HepG2 (cell line): ENCODE measurements around the gene BCAS1. TPM values are rescaled to one million over a fixed set of nuclear protein-coding genes. Genes with fewer than 3 reads are reported as not detected.
A peak's percentile ranks its signal among the peaks of the same experiment; 100 is the strongest.

ENCODE experiments used
- ATAC-seq: fragments of 200-7000 bp; cut with Tn5 transposase; 3 replicates; pipeline ENCODE4 v1.9.1; 2020; ENCODE audit warnings: mild to moderate bottlenecking, moderate library complexity
- BruUV-seq: library from RNA; stranded (reverse); fragments of 400-500 nt; replicated peaks from 2 replicates; lab custom pipeline; 2021; lab: Mats Ljungman, UMichigan
- CTCF ChIA-PET: fragments of 300-600 bp; formaldehyde crosslinking; extraction: SDS; loops from one replicate; lab custom pipeline; 2021; ENCODE audit warnings: low total read pairs, inconsistent platforms, low intra/inter-chr PET ratio; lab: Yijun Ruan, JAX
- POLR2A ChIA-PET: fragments of 350-600 bp; sonication (Branson Sonifier 250); formaldehyde crosslinking; loops from one replicate; lab custom pipeline; 2020; ENCODE audit warnings: antibody characterized with exemption, inconsistent platforms; lab: Yijun Ruan, JAX
- DNase-seq: peaks from one replicate; pipeline ENCODE4 v3.0.0-alpha.2; 2015; ENCODE audit warnings: low spot score
- FAIRE-seq: peaks from 3 replicates; lab custom pipeline; 2011; peaks lifted over from hg19 to GRCh38; lab: Jason Lieb, UNC
- H2AFZ ChIP-seq: one replicate; pipeline ENCODE4 v1.6.1; 2011; ENCODE audit warnings: low read length, inconsistent platforms
- H3K27ac ChIP-seq: fragments of 300-600 bp; 3 replicates; pipeline ENCODE4 v1.8.0; 2011; ENCODE audit warnings: mixed run types, mild to moderate bottlenecking, mixed read lengths, low read length, inconsistent platforms; ENCODE audit not compliant: insufficient read depth; ENCODE audit errors: extremely low read length
- H3K27me3 ChIP-seq, 2 experiments: fragments of 200-600 bp in 1 of 2; 2 replicates in 1 of 2; 3 replicates in 1 of 2; pipeline versions ENCODE4 v1.6.0 to v1.8.0; 2011; ENCODE audit warnings: low read length in 2 of 2, mild to moderate bottlenecking in 2 of 2, moderate library complexity in 2 of 2, inconsistent platforms in 1 of 2; ENCODE audit not compliant: insufficient read depth in 2 of 2, control insufficient read depth in 1 of 2
- H3K36me3 ChIP-seq, 2 experiments: fragments of 200-600 bp in 1 of 2; replicated peaks in 1 of 2; 2 replicates in 1 of 2; 3 replicates in 1 of 2; pipeline versions ENCODE4 v1.5.1 to v1.8.0; 2011; ENCODE audit warnings: low read length in 2 of 2, inconsistent platforms in 1 of 2; ENCODE audit not compliant: insufficient read depth in 2 of 2, control insufficient read depth in 1 of 2
- H3K4me1 ChIP-seq: 2 replicates; pipeline ENCODE4 v1.5.1; 2012; ENCODE audit warnings: low read length, inconsistent platforms; ENCODE audit not compliant: insufficient read depth
- H3K4me2 ChIP-seq: 2 replicates; pipeline ENCODE4 v1.6.0; 2011; ENCODE audit warnings: low read depth, low read length, inconsistent platforms
- H3K4me3 ChIP-seq, 3 experiments: fragments of 200-600 bp in 1 of 3; sonication (generic), shearing (Covaris generic) in 1 of 3; replicated peaks in 1 of 3; 2 replicates each; pipeline ENCODE4 v1.5.1; 2011 to 2016; ENCODE audit warnings: low read length in 3 of 3, inconsistent platforms in 2 of 3, low read depth in 2 of 3, mild to moderate bottlenecking in 2 of 3, control low read depth in 1 of 3, mixed read lengths in 1 of 3; ENCODE audit not compliant: insufficient read depth in 1 of 3
- H3K79me2 ChIP-seq: one replicate; pipeline ENCODE4 v1.6.1; 2011; ENCODE audit warnings: low read length, inconsistent platforms; ENCODE audit not compliant: insufficient read depth
- H3K9ac ChIP-seq: 2 replicates; pipeline ENCODE4 v1.6.0; 2011; ENCODE audit warnings: mild to moderate bottlenecking, low read depth, low read length, inconsistent platforms; ENCODE audit not compliant: insufficient read depth
- H3K9me3 ChIP-seq: 2 replicates; pipeline ENCODE4 v1.5.1; 2012; ENCODE audit warnings: mild to moderate bottlenecking, low read length
- H4K20me1 ChIP-seq: 2 replicates; pipeline ENCODE4 v1.6.0; 2011; ENCODE audit warnings: inconsistent platforms, mild to moderate bottlenecking, low read length, moderate library complexity; ENCODE audit not compliant: insufficient read depth
- CEBPB ChIP-seq: IDR thresholded peaks from 2 replicates; pipeline ENCODE4 v1.6.1; 2011; ENCODE audit warnings: low read depth, low read length, improper control_type of control experiment, borderline replicate concordance
- ETS1 ChIP-seq: sonication (generic); formaldehyde crosslinking; IDR thresholded peaks from 2 replicates; pipeline ENCODE4 v1.4.0; 2020; ENCODE audit warnings: missing genetic modification reagents
- MAFK ChIP-seq, 2 experiments: IDR thresholded peaks in 1 of 2; conservative IDR thresholded peaks in 1 of 2; 2 replicates each; pipeline ENCODE4 v1.6.1; 2011; ENCODE audit warnings: improper control_type of control experiment in 2 of 2, low read length in 2 of 2
- NRL ChIP-seq: sonication (generic); formaldehyde crosslinking; IDR thresholded peaks from 2 replicates; pipeline ENCODE4 v1.5.0; 2020; ENCODE audit warnings: missing genetic modification reagents, mild to moderate bottlenecking, moderate library complexity, borderline replicate concordance
- ZNF205 ChIP-seq: IDR thresholded peaks from 2 replicates; pipeline ENCODE4 v1.6.1; 2018; ENCODE audit warnings: missing biosample characterization, missing genetic modification reagents
- WGBS: methylation state at CpG from one replicate; pipeline ENCODE4 v1.1.6; 2017; ENCODE audit warnings: low lambda C conversion rate; 5-methylcytosine and 5-hydroxymethylcytosine counted together
- in situ Hi-C: cut with HindIII; loops from 2 replicates; pipeline ENCODE4 v1.10.0; 2017; ENCODE audit warnings: low pct_unique_long_range_greater_than_20kb; ENCODE audit not compliant: extremely low pct_ligation_motif_present
- intact Hi-C: fragments of 100-400 bp; cut with micrococcal nuclease; formaldehyde crosslinking; loops from one replicate; pipeline ENCODE4 v1.10.0; 2022; ENCODE audit not compliant: unreplicated experiment
- polyA plus RNA-seq, 8 experiments: library from polyadenylated mRNA; depleted of rRNA in 3 of 8; stranded (reverse) in 7 of 8; unstranded in 1 of 8; fragments of >200 nt; fragmentation: Illumina TruSeq in 4 of 8; extraction: Trizol in 4 of 8; gene quantifications; 2 replicates each; pipeline versions ENCODE4 v1.2.1 to v1.2.3, GENCODE V29; 2011 to 2016; ENCODE audit warnings: low read depth in 4 of 8, missing spikeins in 1 of 8, mixed read lengths in 1 of 8; ENCODE audit not compliant: insufficient read depth in 1 of 8
- total RNA-seq, 5 experiments: library from RNA; depleted of rRNA; stranded (reverse); fragments of >200 nt; fragmentation: Illumina TruSeq; extraction: Trizol; gene quantifications; 2 replicates each; pipeline ENCODE4 v1.2.3, GENCODE V29; 2016; ENCODE audit warnings: low read depth in 1 of 5

Gene BCAS1
- total and polyA plus RNA-seq, 2 of the 13 experiments (the other 11 are each of a cell fraction or from before 2014, with no cell fraction given) = 0.55 to 0.91 TPM

DNA sequence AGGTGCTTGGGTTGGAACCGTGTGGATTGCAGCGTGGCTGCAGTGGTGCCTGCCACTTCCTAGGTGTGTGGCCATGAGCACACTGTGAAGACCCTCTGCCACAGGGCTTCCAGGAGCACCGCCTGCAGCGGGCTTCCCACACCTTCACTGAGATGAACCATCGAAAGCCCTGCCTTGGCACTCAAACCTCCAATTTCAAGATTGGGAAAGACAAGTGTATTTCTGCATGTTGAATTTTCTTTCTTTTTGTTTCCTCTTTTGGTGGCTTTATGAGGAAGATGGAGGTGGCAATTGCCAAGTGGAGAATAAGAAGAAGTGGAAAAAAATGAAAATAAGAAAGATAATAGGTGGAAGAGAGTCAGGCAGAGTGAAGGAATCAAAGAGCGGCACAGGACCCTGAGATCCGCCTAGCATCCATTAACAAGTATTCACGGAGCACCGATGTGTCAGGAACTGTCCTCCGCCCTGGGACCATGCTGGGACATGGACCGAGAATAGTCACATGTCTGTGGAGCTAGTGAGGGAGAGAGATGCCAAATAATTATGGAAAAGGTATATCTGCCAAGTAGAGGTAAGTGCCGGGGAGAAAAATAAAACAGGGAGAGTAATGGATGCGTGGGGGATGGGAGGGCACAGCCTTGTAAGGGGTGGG, 159.9 kb downstream of the BCAS1 start:
- H4K20me1 ChIP-seq = no peaks in the 10 kb centered on the region
- H3K4me3 ChIP-seq = no peak overlapping the region
- ATAC-seq (no peak), DNase-seq (no peak), FAIRE-seq (no peak)
- H3K27me3 ChIP-seq = peaks cover 0 to 2% of the 10 kb centered on the region in 2 experiments; a peak in 1 of 5 replicates
- no peaks in the 10 kb centered on the region for H3K36me3 ChIP-seq
- no peak overlapping the region for H3K4me2 ChIP-seq
- no peak overlapping the region for H2AFZ ChIP-seq
- no peaks in the 10 kb centered on the region for H3K9me3 ChIP-seq
- H3K4me1 ChIP-seq = peaks cover 43% of the 10 kb centered on the region
- ChIA-PET POLR2A (no interaction called here), CTCF (no interaction called here)
- 91% methylated on average over 13 of the region's 13 CpGs for WGBS
- intact Hi-C loops (no loop called here), in situ Hi-C loops (no loop called here)
- BruUV-seq = no TSS peak
- no peaks in the 10 kb centered on the region for H3K79me2 ChIP-seq
- no peak overlapping the region for H3K9ac ChIP-seq
- no peak overlapping the region for H3K27ac ChIP-seq
- no peak for TF ChIP-seq ETS1 (CRISPR knock-in tag)

- POLR2A ChIA-PET = interaction anchor here (1.0 kb wide), 1 partner anchor 265 kb away, joined by 3 read pairs; no protein-coding TSS in a partner anchor
Measured at GRCh38 chr20:53907968-53908751, 162.2 kb downstream of the BCAS1 start.

More at GRCh38 chr20:53907968-53908751, 162.2 kb downstream of the BCAS1 start:
- H3K4me3 ChIP-seq = no peak overlapping the region
- CTCF ChIA-PET = no interaction called here
- in situ Hi-C loops (no loop called here), intact Hi-C loops (no loop called here)
- TF ChIP-seq NRL (CRISPR knock-in tag) (0 out of 2 replicates have a peak, but pooled peaks have one; percentile 48), MAFK (conservative IDR thresholded peaks at IDR 0.05 in 1 of 2, IDR thresholded peaks at IDR 0.05 in 1 of 2; ENCODE audit: low read length in 2 of 2) (peak; percentile 58 to 62; a peak in 2 of 4 replicates), ZNF205 (CRISPR knock-in tag) (no peak), CEBPB (peak; percentile 24; the same call in 1 of the 2 replicates)
- H3K4me1 ChIP-seq = peaks cover 28% of the 10 kb centered on the region
- FAIRE-seq (no peak), ATAC-seq (no peak), DNase-seq (no peak)
- no peaks in the 10 kb centered on the region for H3K9me3 ChIP-seq
- H4K20me1 ChIP-seq = no peaks in the 10 kb centered on the region
- H3K4me2 ChIP-seq = no peak overlapping the region
- peaks cover 0 to 2% of the 10 kb centered on the region in 2 experiments; a peak in 1 of 5 replicates for H3K27me3 ChIP-seq
- no peaks in the 10 kb centered on the region for H3K36me3 ChIP-seq
- 64% methylated on average over 11 of the region's 11 CpGs for WGBS
- no peak overlapping the region for H3K9ac ChIP-seq
- H2AFZ ChIP-seq = no peak overlapping the region
- no TSS peak for BruUV-seq
- no peak overlapping the region for H3K27ac ChIP-seq
- H3K79me2 ChIP-seq = no peaks in the 10 kb centered on the region
